IPS DF 6.9 (cell line): ENCODE results near the gene DLX2.
"Not testable (repeated sequence)": the region's sequence is repeated elsewhere in the genome, so short reads cannot be mapped to it uniquely, and the experiment has no call there.

ENCODE experiments used
- DNase-seq: peaks from one replicate; pipeline ENCODE4 v3.0.0-alpha.2; 2013; ENCODE audit warnings: low read depth, low spot score
- H3K27ac ChIP-seq: one replicate; pipeline ENCODE4 v1.5.1; 2013; ENCODE audit warnings: low read length, control low read depth
- H3K27me3 ChIP-seq: 2 replicates; pipeline ENCODE4 v1.6.1; 2013; ENCODE audit warnings: mild to moderate bottlenecking, low read length; ENCODE audit not compliant: control insufficient read depth, insufficient read depth
- H3K36me3 ChIP-seq: 2 replicates; pipeline ENCODE4 v1.6.1; 2013; ENCODE audit warnings: low read length; ENCODE audit not compliant: control insufficient read depth, insufficient read depth
- H3K4me1 ChIP-seq: 2 replicates; pipeline ENCODE4 v1.6.1; 2013; ENCODE audit warnings: low read length; ENCODE audit not compliant: control insufficient read depth, insufficient read depth
- H3K4me3 ChIP-seq: 2 replicates; pipeline ENCODE4 v1.5.1; 2013; ENCODE audit warnings: mild to moderate bottlenecking, low read length
- H3K9me3 ChIP-seq: 2 replicates; pipeline ENCODE4 v1.6.1; 2013; ENCODE audit warnings: low read length, inconsistent platforms; ENCODE audit not compliant: control insufficient read depth, insufficient read depth
- WGBS: extraction: QIAGEN DNeasy Blood & Tissue Kit; methylation state at CpG from one replicate; pipeline ENCODE4 v1.1.7; 2013; ENCODE audit warnings: mixed read lengths, missing lambda C conversion rate; ENCODE audit not compliant: insufficient read length, insufficient coverage; 5-methylcytosine and 5-hydroxymethylcytosine counted together

Gene DLX2

DNA sequence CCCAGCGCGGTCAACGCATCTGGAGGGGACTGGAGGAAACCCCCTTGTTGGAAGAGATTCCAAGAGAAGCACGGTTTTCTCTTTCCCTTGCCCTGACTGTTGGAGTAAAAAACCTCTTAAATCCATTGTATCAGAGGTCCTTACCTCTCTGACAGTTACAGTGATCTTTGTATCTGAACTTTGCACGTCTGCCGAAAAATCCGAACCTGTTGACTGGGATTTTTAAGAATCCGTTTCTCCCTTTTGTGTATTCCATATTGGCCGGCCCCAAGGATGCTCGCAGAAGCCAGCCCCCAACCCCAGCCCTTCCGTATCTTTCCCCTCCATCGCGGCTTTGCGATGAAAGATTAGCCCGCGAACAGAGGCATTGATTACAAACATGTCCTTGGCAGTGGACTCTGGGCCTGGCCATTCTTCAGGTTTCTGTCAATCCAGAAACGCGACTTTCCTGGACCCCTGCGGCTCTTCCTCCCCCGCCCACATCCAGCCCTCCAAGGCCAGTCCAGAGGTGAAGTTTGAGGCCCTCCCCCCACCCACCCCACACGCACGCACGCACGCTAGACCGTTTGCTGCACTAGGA lies 22.0 kb downstream of the DLX2 start:
- WGBS: no CpG with 5 or more reads among the region's 25 CpGs
- no peak overlapping the region for H3K27ac ChIP-seq
- H3K4me3 ChIP-seq: no peak overlapping the region
- H3K9me3 ChIP-seq: no peaks in the 10 kb centered on the region
- DNase-seq: no peak
- H3K27me3 ChIP-seq: peaks cover 70% of the 10 kb centered on the region
- H3K36me3 ChIP-seq: no peaks in the 10 kb centered on the region
- peaks cover 6% of the 10 kb centered on the region for H3K4me1 ChIP-seq

DNA sequence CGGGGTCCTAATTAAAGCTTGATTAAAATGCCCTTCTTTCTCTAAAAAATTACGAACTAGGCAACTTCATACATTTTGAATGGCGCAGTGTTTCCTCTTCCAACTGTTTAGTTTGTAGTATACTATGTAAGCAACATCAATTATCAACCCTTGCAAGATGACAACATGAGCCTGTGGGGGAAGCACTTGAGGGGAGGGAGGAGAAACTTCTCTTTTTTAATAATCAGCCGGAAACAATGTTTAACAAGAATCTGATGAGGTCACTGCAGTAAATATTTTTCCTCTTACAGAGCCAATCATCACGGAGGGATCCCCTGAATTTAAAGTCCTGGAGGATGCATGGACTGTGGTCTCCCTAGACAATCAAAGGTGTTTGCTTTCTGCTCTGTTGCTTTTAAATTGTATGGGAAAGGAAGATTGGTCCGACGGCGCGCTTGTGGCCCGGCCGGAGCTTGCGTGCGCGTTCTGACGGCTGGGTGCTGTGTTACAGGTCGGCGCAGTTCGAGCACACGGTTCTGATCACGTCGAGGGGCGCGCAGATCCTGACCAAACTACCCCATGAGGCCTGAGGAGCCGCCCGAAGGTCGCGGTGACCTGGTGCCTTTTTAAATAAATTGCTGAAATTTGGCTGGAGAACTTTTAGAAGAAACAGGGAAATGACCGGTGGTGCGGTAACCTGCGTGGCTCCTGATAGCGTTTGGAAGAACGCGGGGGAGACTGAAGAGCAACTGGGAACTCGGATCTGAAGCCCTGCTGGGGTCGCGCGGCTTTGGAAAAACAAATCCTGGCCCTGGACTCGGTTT lies 22.7 kb downstream of the DLX2 start:
- no peak for DNase-seq
- Histone ChIP-seq H3K27me3 (peaks cover 66% of the 10 kb centered on the region), H3K36me3 (no peaks in the 10 kb centered on the region), H3K4me3 (no peak overlapping the region), H3K9me3 (no peaks in the 10 kb centered on the region), H3K4me1 (peaks cover 6% of the 10 kb centered on the region), H3K27ac (no peak overlapping the region)
- 100% methylated on average over 1 of the region's 38 CpGs for WGBS

DNA sequence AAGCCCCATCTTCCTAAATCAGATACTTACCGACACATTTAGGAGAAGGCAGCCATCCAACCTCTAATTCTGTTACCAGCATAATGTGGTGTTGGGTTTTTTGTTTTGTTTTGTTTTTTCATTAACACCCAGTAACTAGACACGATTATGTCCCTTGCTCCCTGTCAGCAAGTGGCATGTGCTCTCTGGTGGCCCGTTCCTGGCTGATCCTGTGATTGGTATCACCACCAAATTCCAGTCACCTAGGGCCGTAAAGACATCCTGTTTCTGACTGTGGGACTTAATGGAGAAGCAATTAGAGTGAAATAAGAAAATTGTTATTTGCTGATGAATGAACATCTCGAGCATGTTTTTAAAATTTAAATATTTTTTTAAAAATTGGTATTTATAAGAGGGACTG lies 23.3 kb downstream of the DLX2 start:
- H3K36me3 ChIP-seq: no peaks in the 10 kb centered on the region
- no peak overlapping the region for H3K4me3 ChIP-seq
- 100% methylated on average over 1 of the region's 5 CpGs for WGBS
- H3K27ac ChIP-seq: no peak overlapping the region
- H3K27me3 ChIP-seq: peaks cover 66% of the 10 kb centered on the region
- peaks cover 6% of the 10 kb centered on the region for H3K4me1 ChIP-seq
- H3K9me3 ChIP-seq: no peaks in the 10 kb centered on the region
- no peak for DNase-seq

DNA sequence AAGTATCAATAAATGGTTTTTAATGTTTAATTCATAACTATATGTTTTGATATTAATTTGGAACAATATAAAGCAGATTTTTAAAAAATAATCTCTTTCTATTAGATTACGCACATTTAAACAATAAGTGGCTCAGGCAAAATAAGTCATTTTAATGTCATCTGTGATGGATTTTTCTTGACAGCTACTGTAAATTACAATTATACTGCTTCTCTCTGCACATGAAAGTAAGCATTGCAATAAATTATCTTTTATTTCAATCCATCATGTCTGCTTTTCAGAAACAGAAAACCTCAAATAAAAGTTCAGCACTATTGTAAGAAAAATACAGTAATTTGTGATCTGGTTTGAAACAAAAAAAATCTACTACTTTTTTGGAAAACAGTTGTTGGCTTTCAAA lies 28.4 kb downstream of the DLX2 start:
- Histone ChIP-seq H3K36me3 (no peaks in the 10 kb centered on the region), H3K4me3 (no peak overlapping the region), H3K27me3 (peaks cover 16% of the 10 kb centered on the region), H3K9me3 (no peaks in the 10 kb centered on the region), H3K27ac (no peak overlapping the region), H3K4me1 (no peaks in the 10 kb centered on the region)
- no peak for DNase-seq
- no CpG with 5 or more reads among the region's 1 CpG for WGBS

DNA sequence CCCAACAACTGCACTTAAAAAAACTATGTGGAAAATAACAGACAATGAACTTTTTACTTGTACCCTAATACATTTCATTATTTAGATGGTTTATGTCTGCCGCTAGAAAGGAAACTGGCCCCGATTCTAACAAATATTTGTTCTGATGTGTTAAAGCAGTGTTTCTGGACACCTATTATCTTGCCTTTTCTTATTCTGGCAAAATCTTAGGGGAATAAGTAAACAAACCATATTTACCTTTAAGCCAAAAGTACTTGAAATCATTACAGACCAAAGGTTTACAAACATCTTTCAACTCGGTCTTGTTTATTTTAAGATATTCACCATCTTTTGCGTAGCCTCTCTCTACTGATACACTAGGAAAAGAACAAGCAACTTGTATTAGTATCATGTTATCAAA lies 29.2 kb downstream of the DLX2 start:
- no peak for DNase-seq
- WGBS: no CpG with 5 or more reads among the region's 4 CpGs

DNA sequence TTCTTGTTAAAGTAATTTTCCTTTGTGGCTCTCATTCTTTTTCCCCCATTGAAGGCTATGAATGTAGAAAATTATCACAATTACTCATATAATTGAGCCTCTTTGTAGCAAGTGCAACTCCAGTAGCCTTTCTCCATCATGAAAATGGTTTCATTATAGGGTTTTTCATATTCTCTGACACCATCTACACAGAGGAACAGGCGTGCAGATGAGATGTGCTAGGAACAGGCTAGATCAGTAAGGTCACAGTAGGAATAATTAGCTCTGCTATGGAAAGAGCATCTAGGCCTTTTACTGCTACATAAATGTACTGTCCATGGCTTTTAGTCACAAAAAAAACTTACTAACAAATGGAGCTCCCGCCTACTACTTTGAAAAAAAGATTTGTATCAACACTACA lies 30.0 kb downstream of the DLX2 start:
- H3K4me3 ChIP-seq: no peak overlapping the region
- no peak overlapping the region for H3K27ac ChIP-seq
- H3K36me3 ChIP-seq: no peaks in the 10 kb centered on the region
- no CpG with 5 or more reads among the region's 2 CpGs for WGBS
- peaks cover 2% of the 10 kb centered on the region; the same call in 1 of the 2 replicates for H3K27me3 ChIP-seq
- no peaks in the 10 kb centered on the region for H3K4me1 ChIP-seq
- no peak for DNase-seq
- no peaks in the 10 kb centered on the region for H3K9me3 ChIP-seq

More for the DNA sequence above, 29.2 kb downstream of the DLX2 start:
- H3K27me3 ChIP-seq: peaks cover 9% of the 10 kb centered on the region
- H3K36me3 ChIP-seq: no peaks in the 10 kb centered on the region
- H3K4me1 ChIP-seq: no peaks in the 10 kb centered on the region
- H3K27ac ChIP-seq: no peak overlapping the region
- H3K4me3 ChIP-seq: no peak overlapping the region
- no peaks in the 10 kb centered on the region for H3K9me3 ChIP-seq

DNA sequence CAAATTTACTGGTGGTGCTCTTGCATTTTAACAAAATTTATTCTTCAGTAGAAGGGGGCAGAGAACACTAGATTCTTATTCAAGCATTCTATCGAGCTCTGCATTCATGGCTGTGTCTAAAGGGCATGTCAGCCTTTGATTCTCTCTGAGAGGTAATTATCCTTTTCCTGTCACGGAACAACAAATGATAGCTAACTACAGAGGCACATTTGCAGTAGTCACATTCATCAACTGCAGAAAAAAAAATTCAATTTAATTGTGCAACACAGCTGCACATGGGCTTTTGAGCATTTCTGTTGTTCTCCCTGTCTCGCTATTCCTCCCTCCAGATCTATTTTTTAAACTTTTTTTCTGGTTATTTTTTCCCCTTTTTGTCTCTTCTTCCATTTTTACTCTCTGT lies 30.4 kb downstream of the DLX2 start:
- peaks cover 2% of the 10 kb centered on the region; the same call in 1 of the 2 replicates for H3K27me3 ChIP-seq
- H3K4me1 ChIP-seq: no peaks in the 10 kb centered on the region
- H3K36me3 ChIP-seq: no peaks in the 10 kb centered on the region
- H3K27ac ChIP-seq: no peak overlapping the region
- no peak for DNase-seq
- H3K4me3 ChIP-seq: no peak overlapping the region
- no peaks in the 10 kb centered on the region for H3K9me3 ChIP-seq
- WGBS: no CpG with 5 or more reads among the region's 3 CpGs

DNA sequence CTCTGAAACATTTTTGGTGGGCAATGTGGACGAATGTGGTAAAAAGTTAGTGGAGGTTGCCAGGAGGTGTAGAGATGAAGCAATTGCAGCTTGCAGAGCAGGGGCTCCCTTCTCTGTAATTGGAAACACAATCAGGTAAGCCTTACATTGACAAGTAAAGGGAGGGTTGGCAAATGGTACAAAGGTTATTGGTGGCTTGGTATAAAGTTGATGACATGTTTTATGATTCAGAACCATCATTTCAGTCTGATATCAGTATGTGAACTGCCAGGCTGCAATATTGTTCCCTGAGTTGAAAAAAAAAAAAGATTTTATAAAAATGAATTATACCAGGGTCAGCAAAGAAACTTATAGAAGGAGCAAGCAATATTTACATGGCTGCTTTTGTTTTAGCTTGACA lies 31.8 kb downstream of the DLX2 start:
- Histone ChIP-seq H3K27me3 (peaks cover 2% of the 10 kb centered on the region; the same call in 1 of the 2 replicates), H3K4me1 (no peaks in the 10 kb centered on the region), H3K9me3 (no peaks in the 10 kb centered on the region), H3K27ac (no peak overlapping the region), H3K4me3 (no peak overlapping the region), H3K36me3 (no peaks in the 10 kb centered on the region)
- WGBS: no CpG with 5 or more reads among the region's 1 CpG
- DNase-seq: no peak

DNA sequence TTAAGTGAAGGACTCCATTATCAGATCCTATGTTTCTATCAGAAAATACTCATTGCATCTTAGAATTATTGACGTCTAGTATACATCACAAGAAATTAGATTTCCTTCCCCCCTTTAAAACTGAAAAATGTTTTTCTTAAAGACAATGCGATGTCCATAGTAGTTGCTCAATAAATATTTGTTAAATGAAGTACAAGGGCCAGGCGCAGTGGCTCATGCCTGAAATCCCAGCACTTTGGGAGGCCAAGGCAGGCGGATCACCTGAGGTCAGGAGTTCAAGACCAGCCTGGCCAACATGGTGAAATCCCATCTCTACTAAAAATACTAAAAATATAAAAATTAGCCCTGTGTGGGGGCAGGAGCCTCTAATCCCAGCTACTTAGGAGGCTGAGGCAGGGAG lies 34.8 kb downstream of the DLX2 start:
- H3K36me3 ChIP-seq, DNase-seq, H3K9me3 ChIP-seq, H3K4me3 ChIP-seq, H3K27ac ChIP-seq, H3K27me3 ChIP-seq, H3K4me1 ChIP-seq: not testable (repeated sequence)
- no CpG with 5 or more reads among the region's 4 CpGs for WGBS

DNA sequence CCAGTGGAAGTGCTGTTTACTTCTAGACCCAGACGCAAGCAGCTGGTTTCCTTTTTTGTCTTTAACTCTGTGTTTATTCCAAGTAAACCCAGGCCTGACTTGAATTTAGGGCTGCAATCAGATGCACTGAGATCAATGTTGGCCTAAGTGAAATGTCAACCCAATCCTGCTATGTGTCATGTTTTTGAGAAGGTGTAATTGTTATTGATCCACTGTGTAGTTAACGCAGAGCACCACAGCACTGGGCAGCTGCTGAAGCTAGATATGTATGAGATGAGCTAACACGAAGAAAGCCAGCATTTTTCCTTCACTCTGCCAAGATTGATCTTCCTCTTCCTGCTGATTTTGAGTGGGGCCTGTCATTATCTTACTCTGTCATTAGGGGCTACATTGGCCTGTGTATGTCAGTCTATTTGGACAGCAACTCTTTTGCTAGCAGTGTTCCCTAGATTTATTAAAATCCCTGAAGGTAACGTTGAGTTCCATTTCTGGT lies 36.3 kb downstream of the DLX2 start:
- H3K27me3 ChIP-seq: no peaks in the 10 kb centered on the region
- WGBS: no CpG with 5 or more reads among the region's 4 CpGs
- DNase-seq: no peak
- H3K36me3 ChIP-seq: no peaks in the 10 kb centered on the region
- no peaks in the 10 kb centered on the region for H3K4me1 ChIP-seq
- H3K4me3 ChIP-seq: no peak overlapping the region
- H3K27ac ChIP-seq: no peak overlapping the region
- no peaks in the 10 kb centered on the region for H3K9me3 ChIP-seq
